WTC11 (cell line): Measurements from ENCODE around the gene ZGPAT. TPM values are rescaled to one million over a fixed set of nuclear protein-coding genes. Genes with fewer than 3 reads are reported as not detected.

Experiments used
- ATAC-seq: fragments of 200-7000 bp; cut with Tn5 transposase; 2 replicates; pipeline ENCODE4 v1.10.0; 2021; ENCODE audit warnings: mild to moderate bottlenecking, moderate library complexity
- CTCF ChIA-PET: fragments of 300-600 bp; sonication (Branson Sonifier 250); formaldehyde crosslinking; loops from one replicate; lab custom pipeline; 2021; ENCODE audit warnings: antibody characterized with exemption; lab: Charles Lee
- POLR2A ChIA-PET: fragments of 350-600 bp; sonication (Branson Sonifier 250); formaldehyde crosslinking; loops from one replicate; lab custom pipeline; 2021; ENCODE audit warnings: antibody characterized with exemption; lab: Charles Lee
- DNase-seq: peaks from one replicate; pipeline ENCODE4 v3.0.0; 2021; ENCODE audit warnings: low spot score
- H3K27ac Mint-ChIP-seq: 2 replicates; pipeline ENCODE4 v1.8.0; 2021; ENCODE audit warnings: mixed read lengths
- H3K27me3 Mint-ChIP-seq: 2 replicates; pipeline ENCODE4 v1.8.0; 2021; ENCODE audit warnings: low read depth, mild to moderate bottlenecking, moderate library complexity, mixed read lengths
- H3K36me3 Mint-ChIP-seq: 2 replicates; pipeline ENCODE4 v1.8.0; 2021; ENCODE audit warnings: mixed read lengths
- H3K4me1 Mint-ChIP-seq: 2 replicates; pipeline ENCODE4 v1.8.0; 2022; ENCODE audit warnings: mixed read lengths
- H3K4me3 Mint-ChIP-seq: 2 replicates; pipeline ENCODE4 v1.8.0; 2021; ENCODE audit warnings: mild to moderate bottlenecking, moderate library complexity, mixed read lengths
- H3K9me3 Mint-ChIP-seq: 2 replicates; pipeline ENCODE4 v1.8.0; 2021; ENCODE audit warnings: mixed read lengths
- ATF1 ChIP-seq: sonication (generic); formaldehyde crosslinking; IDR thresholded peaks from 2 replicates; pipeline ENCODE4 v1.8.1; 2023; ENCODE audit warnings: mild to moderate bottlenecking, moderate library complexity, missing genetic modification reagents
- CREM ChIP-seq: sonication (generic); formaldehyde crosslinking; IDR thresholded peaks from 2 replicates; pipeline ENCODE4 v1.8.1; 2022; ENCODE audit warnings: mild to moderate bottlenecking, missing genetic modification reagents, moderate library complexity
- ESRRA ChIP-seq: sonication (generic); formaldehyde crosslinking; IDR thresholded peaks from 2 replicates; pipeline ENCODE4 v1.8.1; 2022; ENCODE audit warnings: mild to moderate bottlenecking, missing genetic modification reagents, borderline replicate concordance
- FOXK1 ChIP-seq: sonication (generic); formaldehyde crosslinking; IDR thresholded peaks from 2 replicates; pipeline ENCODE4 v1.8.0; 2022; ENCODE audit warnings: mild to moderate bottlenecking, moderate library complexity, missing genetic modification reagents
- GABPB1 ChIP-seq: sonication (generic); formaldehyde crosslinking; IDR thresholded peaks from 2 replicates; pipeline ENCODE4 v1.8.1; 2023; ENCODE audit warnings: mild to moderate bottlenecking, missing genetic modification reagents
- IRF2 ChIP-seq: sonication (generic); formaldehyde crosslinking; IDR thresholded peaks from 2 replicates; pipeline ENCODE4 v1.8.0; 2022; ENCODE audit warnings: low read depth, missing genetic modification reagents, borderline replicate concordance
- JAZF1 ChIP-seq: fragments of 250-450 bp; sonication (Bioruptor Pico); IDR thresholded peaks from 2 replicates; pipeline ENCODE4 v1.9.0; 2021; ENCODE audit warnings: moderate library complexity, mild to moderate bottlenecking, inconsistent platforms
- NFE2L1 ChIP-seq: sonication (generic); formaldehyde crosslinking; IDR thresholded peaks from 2 replicates; pipeline ENCODE4 v1.8.1; 2023; ENCODE audit warnings: missing genetic modification reagents
- NR3C1 ChIP-seq: sonication (generic); formaldehyde crosslinking; conservative IDR thresholded peaks from 2 replicates; pipeline ENCODE4 v1.8.1; 2023; ENCODE audit warnings: low read depth, mild to moderate bottlenecking, missing genetic modification reagents
- PREB ChIP-seq: sonication (generic); formaldehyde crosslinking; IDR thresholded peaks from 2 replicates; pipeline ENCODE4 v1.8.1; 2022; ENCODE audit warnings: mild to moderate bottlenecking, missing genetic modification reagents, moderate library complexity, borderline replicate concordance
- USF1 ChIP-seq: sonication (generic); formaldehyde crosslinking; IDR thresholded peaks from 2 replicates; pipeline ENCODE4 v1.8.0; 2022; ENCODE audit warnings: mild to moderate bottlenecking, missing genetic modification reagents
- ZNF121 ChIP-seq: sonication (generic); formaldehyde crosslinking; IDR thresholded peaks from 2 replicates; pipeline ENCODE4 v1.8.0; 2023; ENCODE audit warnings: missing genetic modification reagents
- ZNF219 ChIP-seq: sonication (generic); formaldehyde crosslinking; IDR thresholded peaks from 2 replicates; pipeline ENCODE4 v1.8.0; 2023; ENCODE audit warnings: missing genetic modification reagents, mild to moderate bottlenecking, borderline replicate concordance
- ZNF232 ChIP-seq: sonication (generic); formaldehyde crosslinking; IDR thresholded peaks from 2 replicates; pipeline ENCODE4 v1.8.0; 2022; ENCODE audit warnings: mild to moderate bottlenecking, missing genetic modification reagents
- ZNF317 ChIP-seq: sonication (generic); formaldehyde crosslinking; IDR thresholded peaks from 2 replicates; pipeline ENCODE4 v1.8.1; 2023; ENCODE audit warnings: low read depth, mild to moderate bottlenecking, moderate library complexity, missing genetic modification reagents, borderline replicate concordance
- ZNF416 ChIP-seq: fragments of 250-450 bp; sonication (Bioruptor Pico); IDR thresholded peaks from 2 replicates; pipeline ENCODE4 v1.9.0; 2021; ENCODE audit warnings: mild to moderate bottlenecking, inconsistent platforms
- ZNF423 ChIP-seq: fragments of 250-450 bp; sonication (Bioruptor Pico); IDR thresholded peaks from 2 replicates; pipeline ENCODE4 v2.1.2; 2022; ENCODE audit warnings: mild to moderate bottlenecking, moderate library complexity
- ZNF671 ChIP-seq: fragments of 250-450 bp; sonication (Bioruptor Pico); IDR thresholded peaks from 2 replicates; pipeline ENCODE4 v1.8.0; 2021; ENCODE audit warnings: mild to moderate bottlenecking
- total RNA-seq: library from RNA; stranded (reverse); gene quantifications from 3 replicates; pipeline ENCODE4 v1.2.3, GENCODE V29; 2021
- TF ChIP-seq, protein P1 (sequence below): sonication (generic); formaldehyde crosslinking; conservative IDR thresholded peaks from 2 replicates; pipeline ENCODE4 v1.8.1; 2022; ENCODE audit warnings: mild to moderate bottlenecking, missing genetic modification reagents
- TF ChIP-seq, protein P2 (sequence below): fragments of 250-450 bp; sonication (Bioruptor Pico); IDR thresholded peaks from 2 replicates; pipeline ENCODE4 v1.9.0; 2021; ENCODE audit warnings: mild to moderate bottlenecking
- TF ChIP-seq, protein P3 (sequence below): sonication (generic); formaldehyde crosslinking; IDR thresholded peaks from 2 replicates; pipeline ENCODE4 v1.8.0; 2022; ENCODE audit warnings: mild to moderate bottlenecking, missing genetic modification reagents
- TF ChIP-seq, protein P4 (sequence below): sonication (generic); formaldehyde crosslinking; IDR thresholded peaks from 2 replicates; pipeline ENCODE4 v1.8.0; 2022; ENCODE audit warnings: mild to moderate bottlenecking, missing genetic modification reagents
- TF ChIP-seq, protein P5 (sequence below): sonication (generic); formaldehyde crosslinking; IDR thresholded peaks from 2 replicates; pipeline ENCODE4 v1.8.0; 2022; ENCODE audit warnings: missing genetic modification reagents
- TF ChIP-seq, protein P6 (sequence below): sonication (generic); formaldehyde crosslinking; IDR thresholded peaks from 2 replicates; pipeline ENCODE4 v1.8.1; 2022; ENCODE audit warnings: low read depth, missing genetic modification reagents, borderline replicate concordance

The ZGPAT gene
- total RNA-seq, 1 experiment from 2014 or later, result 28.3 TPM

DNA sequence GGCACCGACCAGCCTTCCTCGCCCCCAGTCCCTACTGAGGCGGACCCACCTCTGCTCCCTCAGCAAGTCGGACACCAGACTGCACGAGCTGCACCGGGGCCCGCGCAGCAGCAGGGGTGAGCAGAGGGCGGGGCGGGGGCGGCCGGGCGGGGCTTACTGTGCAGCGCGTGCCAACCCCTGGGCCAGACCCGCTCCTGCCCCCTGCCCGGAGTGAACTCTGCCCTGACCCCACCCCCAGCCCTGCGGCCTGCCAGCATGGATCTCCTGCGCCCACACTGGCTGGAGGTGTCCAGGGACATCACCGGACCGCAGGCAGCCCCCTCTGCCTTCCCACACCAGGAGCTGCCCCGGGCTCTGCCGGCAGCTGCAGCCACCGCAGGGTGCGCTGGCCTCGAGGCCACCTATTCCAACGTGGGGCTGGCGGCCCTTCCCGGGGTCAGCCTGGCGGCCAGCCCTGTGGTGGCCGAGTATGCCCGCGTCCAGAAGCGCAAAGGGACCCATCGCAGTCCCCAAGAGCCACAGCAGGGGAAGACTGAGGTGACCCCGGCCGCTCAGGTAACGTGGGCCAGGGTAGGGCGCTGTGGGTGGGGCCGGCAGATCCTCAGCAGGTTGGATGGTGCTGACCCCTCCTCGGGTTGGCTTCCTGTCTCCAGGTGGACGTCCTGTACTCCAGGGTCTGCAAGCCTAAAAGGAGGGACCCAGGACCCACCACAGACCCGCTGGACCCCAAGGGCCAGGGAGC is 30.3 kb downstream of the ZGPAT start:
- peak overlapping the region; percentile 31; the same call in 1 of the 2 replicates for H3K4me3 Mint-ChIP-seq
- TF ChIP-seq ZNF671 (CRISPR knock-in tag) (no peak), ZNF219 (no peak), FOXK1 (CRISPR knock-in tag) (0 out of 2 replicates have a peak, but pooled peaks have one; percentile 10), USF1 (CRISPR knock-in tag) (no peak), NFE2L1 (no peak), ZNF423 (CRISPR knock-in tag) (0 out of 2 replicates have a peak, but pooled peaks have one; percentile 21), ZNF232 (CRISPR knock-in tag) (no peak), CREM (CRISPR knock-in tag) (no peak), PREB (peak; percentile 48; the same call in 1 of the 2 replicates), NR3C1 (no peak), ESRRA (no peak), ZNF416 (CRISPR knock-in tag) (no peak), GABPB1 (CRISPR knock-in tag) (no peak; the same call in 1 of the 2 replicates), IRF2 (CRISPR knock-in tag) (no peak), ATF1 (CRISPR knock-in tag) (no peak), JAZF1 (CRISPR knock-in tag) (no peak), ZNF121 (CRISPR knock-in tag) (no peak), ZNF317 (CRISPR knock-in tag) (0 out of 2 replicates have a peak, but pooled peaks have one; percentile 31)
- TF ChIP-seq, protein P1, sequence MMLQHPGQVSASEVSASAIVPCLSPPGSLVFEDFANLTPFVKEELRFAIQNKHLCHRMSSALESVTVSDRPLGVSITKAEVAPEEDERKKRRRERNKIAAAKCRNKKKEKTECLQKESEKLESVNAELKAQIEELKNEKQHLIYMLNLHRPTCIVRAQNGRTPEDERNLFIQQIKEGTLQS (CRISPR knock-in tag), result no peak
- TF ChIP-seq, protein P2, sequence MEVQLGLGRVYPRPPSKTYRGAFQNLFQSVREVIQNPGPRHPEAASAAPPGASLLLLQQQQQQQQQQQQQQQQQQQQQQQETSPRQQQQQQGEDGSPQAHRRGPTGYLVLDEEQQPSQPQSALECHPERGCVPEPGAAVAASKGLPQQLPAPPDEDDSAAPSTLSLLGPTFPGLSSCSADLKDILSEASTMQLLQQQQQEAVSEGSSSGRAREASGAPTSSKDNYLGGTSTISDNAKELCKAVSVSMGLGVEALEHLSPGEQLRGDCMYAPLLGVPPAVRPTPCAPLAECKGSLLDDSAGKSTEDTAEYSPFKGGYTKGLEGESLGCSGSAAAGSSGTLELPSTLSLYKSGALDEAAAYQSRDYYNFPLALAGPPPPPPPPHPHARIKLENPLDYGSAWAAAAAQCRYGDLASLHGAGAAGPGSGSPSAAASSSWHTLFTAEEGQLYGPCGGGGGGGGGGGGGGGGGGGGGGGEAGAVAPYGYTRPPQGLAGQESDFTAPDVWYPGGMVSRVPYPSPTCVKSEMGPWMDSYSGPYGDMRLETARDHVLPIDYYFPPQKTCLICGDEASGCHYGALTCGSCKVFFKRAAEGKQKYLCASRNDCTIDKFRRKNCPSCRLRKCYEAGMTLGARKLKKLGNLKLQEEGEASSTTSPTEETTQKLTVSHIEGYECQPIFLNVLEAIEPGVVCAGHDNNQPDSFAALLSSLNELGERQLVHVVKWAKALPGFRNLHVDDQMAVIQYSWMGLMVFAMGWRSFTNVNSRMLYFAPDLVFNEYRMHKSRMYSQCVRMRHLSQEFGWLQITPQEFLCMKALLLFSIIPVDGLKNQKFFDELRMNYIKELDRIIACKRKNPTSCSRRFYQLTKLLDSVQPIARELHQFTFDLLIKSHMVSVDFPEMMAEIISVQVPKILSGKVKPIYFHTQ (CRISPR knock-in tag), result no peak
- TF ChIP-seq, protein P3, sequence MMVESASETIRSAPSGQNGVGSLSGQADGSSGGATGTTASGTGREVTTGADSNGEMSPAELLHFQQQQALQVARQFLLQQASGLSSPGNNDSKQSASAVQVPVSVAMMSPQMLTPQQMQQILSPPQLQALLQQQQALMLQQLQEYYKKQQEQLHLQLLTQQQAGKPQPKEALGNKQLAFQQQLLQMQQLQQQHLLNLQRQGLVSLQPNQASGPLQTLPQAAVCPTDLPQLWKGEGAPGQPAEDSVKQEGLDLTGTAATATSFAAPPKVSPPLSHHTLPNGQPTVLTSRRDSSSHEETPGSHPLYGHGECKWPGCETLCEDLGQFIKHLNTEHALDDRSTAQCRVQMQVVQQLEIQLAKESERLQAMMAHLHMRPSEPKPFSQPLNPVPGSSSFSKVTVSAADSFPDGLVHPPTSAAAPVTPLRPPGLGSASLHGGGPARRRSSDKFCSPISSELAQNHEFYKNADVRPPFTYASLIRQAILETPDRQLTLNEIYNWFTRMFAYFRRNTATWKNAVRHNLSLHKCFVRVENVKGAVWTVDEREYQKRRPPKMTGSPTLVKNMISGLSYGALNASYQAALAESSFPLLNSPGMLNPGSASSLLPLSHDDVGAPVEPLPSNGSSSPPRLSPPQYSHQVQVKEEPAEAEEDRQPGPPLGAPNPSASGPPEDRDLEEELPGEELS, result 0 out of 2 replicates have a peak, but pooled peaks have one; percentile 34
- TF ChIP-seq, protein P4, sequence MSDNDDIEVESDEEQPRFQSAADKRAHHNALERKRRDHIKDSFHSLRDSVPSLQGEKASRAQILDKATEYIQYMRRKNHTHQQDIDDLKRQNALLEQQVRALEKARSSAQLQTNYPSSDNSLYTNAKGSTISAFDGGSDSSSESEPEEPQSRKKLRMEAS, result peak; percentile 0
- TF ChIP-seq, protein P5, sequence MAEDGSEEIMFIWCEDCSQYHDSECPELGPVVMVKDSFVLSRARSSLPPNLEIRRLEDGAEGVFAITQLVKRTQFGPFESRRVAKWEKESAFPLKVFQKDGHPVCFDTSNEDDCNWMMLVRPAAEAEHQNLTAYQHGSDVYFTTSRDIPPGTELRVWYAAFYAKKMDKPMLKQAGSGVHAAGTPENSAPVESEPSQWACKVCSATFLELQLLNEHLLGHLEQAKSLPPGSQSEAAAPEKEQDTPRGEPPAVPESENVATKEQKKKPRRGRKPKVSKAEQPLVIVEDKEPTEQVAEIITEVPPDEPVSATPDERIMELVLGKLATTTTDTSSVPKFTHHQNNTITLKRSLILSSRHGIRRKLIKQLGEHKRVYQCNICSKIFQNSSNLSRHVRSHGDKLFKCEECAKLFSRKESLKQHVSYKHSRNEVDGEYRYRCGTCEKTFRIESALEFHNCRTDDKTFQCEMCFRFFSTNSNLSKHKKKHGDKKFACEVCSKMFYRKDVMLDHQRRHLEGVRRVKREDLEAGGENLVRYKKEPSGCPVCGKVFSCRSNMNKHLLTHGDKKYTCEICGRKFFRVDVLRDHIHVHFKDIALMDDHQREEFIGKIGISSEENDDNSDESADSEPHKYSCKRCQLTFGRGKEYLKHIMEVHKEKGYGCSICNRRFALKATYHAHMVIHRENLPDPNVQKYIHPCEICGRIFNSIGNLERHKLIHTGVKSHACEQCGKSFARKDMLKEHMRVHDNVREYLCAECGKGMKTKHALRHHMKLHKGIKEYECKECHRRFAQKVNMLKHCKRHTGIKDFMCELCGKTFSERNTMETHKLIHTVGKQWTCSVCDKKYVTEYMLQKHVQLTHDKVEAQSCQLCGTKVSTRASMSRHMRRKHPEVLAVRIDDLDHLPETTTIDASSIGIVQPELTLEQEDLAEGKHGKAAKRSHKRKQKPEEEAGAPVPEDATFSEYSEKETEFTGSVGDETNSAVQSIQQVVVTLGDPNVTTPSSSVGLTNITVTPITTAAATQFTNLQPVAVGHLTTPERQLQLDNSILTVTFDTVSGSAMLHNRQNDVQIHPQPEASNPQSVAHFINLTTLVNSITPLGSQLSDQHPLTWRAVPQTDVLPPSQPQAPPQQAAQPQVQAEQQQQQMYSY (CRISPR knock-in tag), result peak; percentile 52
- TF ChIP-seq, protein P6, sequence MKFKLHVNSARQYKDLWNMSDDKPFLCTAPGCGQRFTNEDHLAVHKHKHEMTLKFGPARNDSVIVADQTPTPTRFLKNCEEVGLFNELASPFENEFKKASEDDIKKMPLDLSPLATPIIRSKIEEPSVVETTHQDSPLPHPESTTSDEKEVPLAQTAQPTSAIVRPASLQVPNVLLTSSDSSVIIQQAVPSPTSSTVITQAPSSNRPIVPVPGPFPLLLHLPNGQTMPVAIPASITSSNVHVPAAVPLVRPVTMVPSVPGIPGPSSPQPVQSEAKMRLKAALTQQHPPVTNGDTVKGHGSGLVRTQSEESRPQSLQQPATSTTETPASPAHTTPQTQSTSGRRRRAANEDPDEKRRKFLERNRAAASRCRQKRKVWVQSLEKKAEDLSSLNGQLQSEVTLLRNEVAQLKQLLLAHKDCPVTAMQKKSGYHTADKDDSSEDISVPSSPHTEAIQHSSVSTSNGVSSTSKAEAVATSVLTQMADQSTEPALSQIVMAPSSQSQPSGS (CRISPR knock-in tag), result no peak

More for the DNA sequence above, 30.3 kb downstream of the ZGPAT start:
- Mint-ChIP-seq H3K4me1 (no peaks in the 10 kb centered on the region), H3K27me3 (no peaks in the 10 kb centered on the region), H3K27ac (no peak overlapping the region), H3K36me3 (peaks cover 8% of the 10 kb centered on the region; the same call in 1 of the 2 replicates), H3K9me3 (no peaks in the 10 kb centered on the region)
- CTCF ChIA-PET, result interaction anchor here (0.8 to 2.2 kb wide), 7 partner anchors 10 to 243 kb away, joined by 3 to 10 read pairs (median 5); partner anchors contain the start of genes ARFRP1, PRPF6 and ZGPAT
- POLR2A ChIA-PET, result interaction anchor here (1.3 to 1.5 kb wide), 2 partner anchors 30 to 127 kb away, joined by 6 to 7 read pairs; partner anchors contain the start of genes ARFRP1, TPD52L2 and ZGPAT
- DNase-seq, result peak; percentile 42
- peak; percentile 0; the same call in 1 of the 2 replicates for ATAC-seq
